Keratinocyte (primary cell): Measurements from ENCODE around the gene ACTN4. TPM values are rescaled to one million over a fixed set of nuclear protein-coding genes. Genes with fewer than 3 reads are reported as not detected.
A peak's percentile ranks its signal among the peaks of the same experiment; 100 is the strongest.

Experiments used
- DNase-seq: peaks from one replicate; pipeline ENCODE4 v3.0.0-alpha.2; 2011; ENCODE audit warnings: low read depth, missing footprints, low spot score
- FAIRE-seq: peaks from 2 replicates; lab custom pipeline; 2011; peaks lifted over from hg19 to GRCh38; lab: Jason Lieb, UNC
- H2AFZ ChIP-seq: 2 replicates; pipeline ENCODE4 v1.6.0; 2012; ENCODE audit warnings: low read length, control low read depth, inconsistent platforms; ENCODE audit not compliant: control insufficient read depth
- H3K27ac ChIP-seq: 2 replicates; pipeline ENCODE4 v1.5.1; 2011; ENCODE audit warnings: low read length; ENCODE audit not compliant: control insufficient read depth, insufficient read depth
- H3K27me3 ChIP-seq: 3 replicates; pipeline ENCODE4 v1.6.0; 2011; ENCODE audit warnings: low read length; ENCODE audit not compliant: control insufficient read depth, insufficient read depth; ENCODE audit errors: extremely low read depth
- H3K36me3 ChIP-seq, 2 experiments: 2 replicates in 1 of 2; 3 replicates in 1 of 2; pipeline ENCODE4 v1.5.1; 2011; ENCODE audit warnings: low read length in 2 of 2, mild to moderate bottlenecking in 1 of 2; ENCODE audit not compliant: control insufficient read depth in 2 of 2, insufficient read depth in 2 of 2; ENCODE audit errors: extremely low read depth in 1 of 2
- H3K4me1 ChIP-seq: 3 replicates; pipeline ENCODE4 v1.5.1; 2011; ENCODE audit warnings: low read length; ENCODE audit not compliant: control insufficient read depth, insufficient read depth; ENCODE audit errors: extremely low read depth
- H3K4me2 ChIP-seq: 3 replicates; pipeline ENCODE4 v1.6.0; 2011; ENCODE audit warnings: low read depth, low read length; ENCODE audit not compliant: control insufficient read depth, insufficient read depth; ENCODE audit errors: extremely low read depth
- H3K4me3 ChIP-seq, 3 experiments: fragments of 200-600 bp in 1 of 3; sonication (generic) in 1 of 3; 2 replicates in 2 of 3; 3 replicates in 1 of 3; pipeline ENCODE4 v1.5.1; 2011 to 2016; ENCODE audit warnings: low read length in 3 of 3, mild to moderate bottlenecking in 3 of 3, control low read depth in 2 of 3, inconsistent platforms in 1 of 3, low read depth in 1 of 3, mixed read lengths in 1 of 3, mixed run types in 1 of 3, moderate library complexity in 1 of 3; ENCODE audit not compliant: control insufficient read depth in 2 of 3, insufficient read depth in 2 of 3; ENCODE audit errors: extremely low read depth in 1 of 3
- H3K79me2 ChIP-seq: 2 replicates; pipeline ENCODE4 v1.6.0; 2012; ENCODE audit warnings: low read length; ENCODE audit not compliant: control insufficient read depth, insufficient read depth
- H3K9ac ChIP-seq: 3 replicates; pipeline ENCODE4 v1.6.0; 2011; ENCODE audit warnings: low read length; ENCODE audit not compliant: control insufficient read depth, insufficient read depth; ENCODE audit errors: extremely low read depth
- H3K9me1 ChIP-seq: 3 replicates; pipeline ENCODE4 v1.6.0; 2011; ENCODE audit warnings: low read length; ENCODE audit not compliant: control insufficient read depth, insufficient read depth; ENCODE audit errors: extremely low read depth
- H3K9me3 ChIP-seq: 2 replicates; pipeline ENCODE4 v1.5.1; 2012; ENCODE audit warnings: low read depth, low read length; ENCODE audit not compliant: control insufficient read depth
- H4K20me1 ChIP-seq: 3 replicates; pipeline ENCODE4 v1.6.0; 2011; ENCODE audit warnings: low read length; ENCODE audit not compliant: control insufficient read depth, insufficient read depth; ENCODE audit errors: extremely low read depth
- EZH2 ChIP-seq: IDR thresholded peaks from one replicate; pipeline ENCODE4 v1.6.1; 2012; ENCODE audit warnings: inconsistent platforms, mild to moderate bottlenecking, low read length, moderate library complexity
- dilution Hi-C: fragments of 300-500 bp; cut with MboI; formaldehyde crosslinking; loops from one replicate; pipeline ENCODE4 v1.7.0; 2020; ENCODE audit warnings: low sequenced_read_pairs; ENCODE audit not compliant: extremely low pct_ligation_motif_present
- polyA plus RNA-seq, 5 experiments: library from polyadenylated mRNA; depleted of rRNA in 3 of 5; stranded (reverse) in 3 of 5; stranded (forward) in 1 of 5; unstranded in 1 of 5; fragments of >200 nt; gene quantifications; 1 replicate in 1 of 5; 2 replicates in 3 of 5; 3 replicates in 1 of 5; pipeline versions ENCODE4 v1.2.1 to v1.2.3, GENCODE V29; 2011 to 2012; ENCODE audit warnings: missing spikeins in 2 of 5, low read depth in 1 of 5, low replicate concordance in 1 of 5
- TF ChIP-seq, protein P1 (sequence below), 3 experiments: IDR thresholded peaks in 1 of 3; conservative IDR thresholded peaks in 1 of 3; optimal IDR thresholded peaks in 1 of 3; 2 replicates in 2 of 3; 3 replicates in 1 of 3; pipeline versions ENCODE3 to v1.5.1; 2011; ENCODE audit warnings: low read length in 3 of 3, mild to moderate bottlenecking in 3 of 3, moderate library complexity in 2 of 3, control low read depth in 1 of 3, inconsistent platforms in 1 of 3; ENCODE audit not compliant: insufficient read depth in 2 of 3; ENCODE audit errors: extremely low read depth in 1 of 3

The ACTN4 gene
- polyA plus RNA-seq, 1 donor (not counting 4 experiments of a cell fraction or from before 2014, with no cell fraction given): 463 TPM

DNA sequence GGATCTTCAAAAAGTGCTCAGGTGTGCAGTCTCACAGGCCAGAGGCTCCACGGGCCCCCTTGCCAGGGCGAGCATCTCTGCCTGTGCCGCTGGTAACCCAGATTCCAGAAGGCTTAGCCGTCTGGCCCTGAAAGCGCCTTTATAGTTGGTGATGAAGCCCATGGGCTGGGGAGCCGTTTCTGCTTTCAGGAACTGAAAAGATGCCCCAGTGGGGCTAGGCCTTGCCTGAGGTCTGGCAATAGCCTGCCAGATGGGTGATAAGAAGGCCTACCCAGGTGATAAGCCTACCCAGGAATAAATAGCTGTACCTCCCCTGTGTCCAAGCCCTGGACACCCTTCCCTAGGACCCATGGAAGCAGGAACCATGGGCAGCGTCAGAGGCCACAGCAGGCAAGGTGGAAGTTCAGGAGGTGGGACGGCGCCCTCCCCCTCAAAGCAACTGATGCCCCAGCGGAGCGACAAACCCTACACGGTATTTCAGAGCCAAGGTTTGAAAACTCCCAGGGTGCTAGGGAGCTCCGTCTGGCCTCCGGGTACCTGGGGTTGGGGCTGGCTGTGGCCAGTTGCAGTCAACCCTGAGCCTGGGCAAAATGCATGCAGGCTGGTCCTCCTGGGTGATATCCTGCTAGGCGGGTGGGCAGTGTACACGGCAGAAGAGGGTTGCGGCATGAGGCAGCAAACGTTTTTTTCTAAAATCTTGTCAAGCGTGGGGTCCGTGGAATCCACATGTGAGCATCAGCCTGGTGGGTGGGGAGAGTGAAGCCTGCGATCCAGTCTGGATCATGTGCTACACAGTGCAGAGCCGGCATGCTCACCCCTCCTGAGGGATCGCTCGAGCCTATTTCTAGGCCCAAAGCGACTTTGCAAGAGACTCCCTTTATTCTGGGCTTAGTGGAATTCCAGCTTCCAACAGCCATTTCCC lies 45.3 kb downstream of the ACTN4 start:
- FAIRE-seq: no peak
- no peaks in the 10 kb centered on the region for H3K9me3 ChIP-seq
- peaks cover 23 to 46% of the 10 kb centered on the region in 2 experiments for H3K36me3 ChIP-seq
- H3K9ac ChIP-seq: peak overlapping the region; percentile 78
- no peaks in the 10 kb centered on the region for H3K9me1 ChIP-seq
- no peak overlapping the region for H2AFZ ChIP-seq
- peaks cover 89% of the 10 kb centered on the region for H3K79me2 ChIP-seq
- TF ChIP-seq, protein P1, sequence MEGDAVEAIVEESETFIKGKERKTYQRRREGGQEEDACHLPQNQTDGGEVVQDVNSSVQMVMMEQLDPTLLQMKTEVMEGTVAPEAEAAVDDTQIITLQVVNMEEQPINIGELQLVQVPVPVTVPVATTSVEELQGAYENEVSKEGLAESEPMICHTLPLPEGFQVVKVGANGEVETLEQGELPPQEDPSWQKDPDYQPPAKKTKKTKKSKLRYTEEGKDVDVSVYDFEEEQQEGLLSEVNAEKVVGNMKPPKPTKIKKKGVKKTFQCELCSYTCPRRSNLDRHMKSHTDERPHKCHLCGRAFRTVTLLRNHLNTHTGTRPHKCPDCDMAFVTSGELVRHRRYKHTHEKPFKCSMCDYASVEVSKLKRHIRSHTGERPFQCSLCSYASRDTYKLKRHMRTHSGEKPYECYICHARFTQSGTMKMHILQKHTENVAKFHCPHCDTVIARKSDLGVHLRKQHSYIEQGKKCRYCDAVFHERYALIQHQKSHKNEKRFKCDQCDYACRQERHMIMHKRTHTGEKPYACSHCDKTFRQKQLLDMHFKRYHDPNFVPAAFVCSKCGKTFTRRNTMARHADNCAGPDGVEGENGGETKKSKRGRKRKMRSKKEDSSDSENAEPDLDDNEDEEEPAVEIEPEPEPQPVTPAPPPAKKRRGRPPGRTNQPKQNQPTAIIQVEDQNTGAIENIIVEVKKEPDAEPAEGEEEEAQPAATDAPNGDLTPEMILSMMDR (optimal IDR thresholded peaks at IDR 0.05 in 1 of 3, IDR thresholded peaks at IDR 0.05 in 1 of 3, conservative IDR thresholded peaks at IDR 0.05 in 1 of 3; ENCODE audit: extremely low read depth in 1 of 3, insufficient read depth in 2 of 3, low read length in 3 of 3): no peak
- TF ChIP-seq EZH2: no peak
- H3K27ac ChIP-seq: peak overlapping the region; percentile 100
- no peaks in the 10 kb centered on the region for H4K20me1 ChIP-seq
- peak overlapping the region; percentile 50 for H3K4me2 ChIP-seq
- H3K27me3 ChIP-seq: no peaks in the 10 kb centered on the region
- DNase-seq: no peak
- peak overlapping the region in 2 of 3 experiments; percentile 7 to 11 for H3K4me3 ChIP-seq
- dilution Hi-C loops: no loop called here
- peaks cover 100% of the 10 kb centered on the region for H3K4me1 ChIP-seq

DNA sequence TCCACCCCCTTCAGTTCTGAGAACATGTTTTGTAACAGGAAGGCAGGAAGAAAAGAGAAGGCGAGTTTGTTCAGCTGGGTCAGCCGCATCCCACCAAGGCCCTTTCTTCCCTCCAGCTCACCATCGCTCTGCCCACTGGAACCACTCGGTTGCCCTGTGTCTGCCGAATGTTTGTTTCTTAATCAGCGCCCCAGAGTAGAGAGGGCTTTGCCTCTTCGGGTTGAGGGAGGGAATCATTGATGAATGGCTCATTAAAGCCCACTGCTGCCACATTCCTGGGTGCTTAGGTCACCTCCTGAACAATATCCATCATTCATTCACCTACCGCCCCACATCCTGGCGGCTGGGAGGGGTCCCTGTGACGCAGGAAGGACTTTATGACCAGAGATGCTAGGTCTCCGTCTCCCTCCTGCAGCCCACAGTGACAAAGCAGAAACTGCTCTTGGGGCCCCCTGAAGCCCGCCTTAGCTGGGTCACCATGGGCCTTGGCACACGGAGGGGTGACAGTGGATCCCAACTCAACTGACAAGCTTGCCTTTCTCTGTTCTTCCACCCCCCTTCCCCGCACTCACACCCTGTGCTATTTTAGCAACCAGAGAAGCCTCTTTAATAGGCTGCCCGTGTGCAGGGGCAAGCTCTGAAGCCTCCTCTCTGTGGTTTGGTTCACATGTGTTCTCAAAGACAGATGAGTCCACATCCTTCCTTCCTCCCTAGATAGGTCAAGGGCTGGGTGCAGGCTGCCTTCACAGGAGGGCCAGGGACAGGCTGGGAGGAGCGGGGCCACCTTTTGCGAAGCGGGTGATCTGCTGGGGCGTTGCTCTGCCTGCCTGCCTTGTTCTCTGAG lies 46.2 kb downstream of the ACTN4 start:
- peaks cover 100% of the 10 kb centered on the region for H3K4me1 ChIP-seq
- peak overlapping the region; percentile 50 for H3K4me2 ChIP-seq
- dilution Hi-C loops: no loop called here
- peak overlapping the region; percentile 78 for H3K9ac ChIP-seq
- TF ChIP-seq, protein P1 (optimal IDR thresholded peaks at IDR 0.05 in 1 of 3, IDR thresholded peaks at IDR 0.05 in 1 of 3, conservative IDR thresholded peaks at IDR 0.05 in 1 of 3; ENCODE audit: extremely low read depth in 1 of 3, insufficient read depth in 2 of 3, low read length in 3 of 3): no peak
- TF ChIP-seq EZH2: no peak
- no peaks in the 10 kb centered on the region for H3K27me3 ChIP-seq
- peaks cover 25 to 49% of the 10 kb centered on the region in 2 experiments for H3K36me3 ChIP-seq
- H4K20me1 ChIP-seq: no peaks in the 10 kb centered on the region
- no peaks in the 10 kb centered on the region for H3K9me3 ChIP-seq
- DNase-seq (peak; percentile 84), FAIRE-seq (peak; percentile 87)
- no peaks in the 10 kb centered on the region for H3K9me1 ChIP-seq
- H3K27ac ChIP-seq: peak overlapping the region; percentile 100
- peaks cover 90% of the 10 kb centered on the region for H3K79me2 ChIP-seq
- no peak overlapping the region for H3K4me3 ChIP-seq
- H2AFZ ChIP-seq: no peak overlapping the region
